Heart left ventricle (tissue), 16 donors: ENCODE results near the gene UBE2C. TPM values are rescaled to one million over a fixed set of nuclear protein-coding genes. Genes with fewer than 3 reads are reported as not detected.
A peak's percentile ranks its signal among the peaks of the same experiment; 100 is the strongest.

Experiments
- ATAC-seq, 4 donors: fragments of 200-7000 bp; cut with Tn5 transposase; one replicate each; pipeline ENCODE4 v1.9.1; 2020 to 2022; ENCODE audit warnings: moderate library complexity in 4 of 4, mild to moderate bottlenecking in 3 of 4, moderate number of reproducible peaks in 1 of 4
- DNase-seq, 5 donors: peaks; one replicate each; pipeline ENCODE4 v3.0.0-alpha.2; 2020
- H3K27ac ChIP-seq, 12 donors: fragments of 200-600 bp; sonication (generic) in 4 of 12; one replicate each; pipeline versions ENCODE4 v1.5.0 to v1.8.0; 2016 to 2022; ENCODE audit warnings: mild to moderate bottlenecking in 2 of 12
- H3K27me3 ChIP-seq, 9 donors: fragments of 200-600 bp; sonication (generic) in 2 of 9; one replicate each; pipeline versions ENCODE4 v1.5.1 to v1.8.0; 2016 to 2022; ENCODE audit warnings: mild to moderate bottlenecking in 3 of 9
- H3K36me3 ChIP-seq, 9 donors: fragments of 200-600 bp; sonication (generic) in 2 of 9; one replicate each; pipeline versions ENCODE4 v1.5.0 to v1.8.0; 2018 to 2022; ENCODE audit warnings: mild to moderate bottlenecking in 2 of 9
- H3K4me1 ChIP-seq, 12 donors: fragments of 200-600 bp; sonication (generic) in 4 of 12; one replicate each; pipeline versions ENCODE4 v1.5.0 to v1.8.0; 2016 to 2022; ENCODE audit warnings: mild to moderate bottlenecking in 3 of 12
- H3K4me3 ChIP-seq, 12 donors: fragments of 200-600 bp; sonication (generic) in 4 of 12; one replicate each; pipeline versions ENCODE4 v1.5.0 to v1.8.0; 2017 to 2022; ENCODE audit warnings: mild to moderate bottlenecking in 9 of 12, moderate library complexity in 4 of 12
- H3K9me3 ChIP-seq, 12 donors: fragments of 200-600 bp; sonication (generic) in 4 of 12; one replicate each; pipeline versions ENCODE4 v1.5.0 to v1.8.0; 2016 to 2022; ENCODE audit warnings: mild to moderate bottlenecking in 1 of 12
- POLR2A ChIP-seq, 2 donors: fragments of 450-650 bp; IDR thresholded peaks; one replicate each; pipeline ENCODE4 v1.6.1; 2017; ENCODE audit warnings: antibody characterized with exemption in 2 of 2, mild to moderate bottlenecking in 2 of 2, moderate library complexity in 2 of 2
- WGBS, 4 donors: extraction: QIAGEN DNeasy Blood & Tissue Kit in 2 of 4; methylation state at CpG; one replicate each; pipeline versions ENCODE4 v1.1.5 to v1.1.7; 2013 to 2018; 5-methylcytosine and 5-hydroxymethylcytosine counted together
- intact Hi-C, 10 donors: fragments of 100-400 bp; cut with DNase I; formaldehyde crosslinking; loops; one replicate each; pipeline versions ENCODE4 v1.11.1 to v1.14.2; 2022
- polyA plus RNA-seq, 2 donors: library from polyadenylated mRNA; stranded (reverse); fragments of 200-250 nt; gene quantifications; one replicate each; pipeline ENCODE4 v1.2.3, GENCODE V29; 2013
- total RNA-seq, 9 donors: library from RNA; depleted of rRNA in 2 of 9; stranded (reverse); fragments of >200 nt in 2 of 9; fragmentation: NEBNext Ultra II Directional in 3 of 9; extraction: Animal tissue kit (Norgen Biotek cat#: 25700) in 3 of 9; gene quantifications; one replicate each; pipeline versions ENCODE4 v1.1.0 to v1.2.4, GENCODE V29; 2016 to 2023
- TF ChIP-seq, protein P1 (sequence below), 12 donors: fragments of 200-600 bp; sonication (generic) in 4 of 12; IDR thresholded peaks; one replicate each; pipeline versions ENCODE4 v1.5.0 to v1.8.0; 2018 to 2022; ENCODE audit warnings: antibody characterized with exemption in 12 of 12, mild to moderate bottlenecking in 5 of 12
- donor health status: ischemic (EF 13 %, LVEDD 7.1; RV severe dilation, severe dysfunction).
- donor health status: healthy with polysubstance abuse.
- donor health status: DM: no; HTN: yes; CAD: no.
- donor health status: DM: no; HTN: no; CAD: no.
- donor health status: ischemic (EF 25% LVEDD 6.9; RV normal size, moderate dysfunction).
- donor health status: ischemic (EF 25% LVEDD 5.7; RV mildly dilated, moderate dysfunction).
- donor health status: healthy.
- donor health status: DM: yes; HTN: yes; CAD: no.
- donor health status: ischemic (EF 35%, LVEDD 5.7; RV mildly dilated, moderate dysfunction).
- donor health status: nonischemic (EF 11% LVEDD 7.7; RV severe dilation, severe dysfunction).
- donor health status: DM: yes; HTN: yes; CAD: no.
- donor health status: PGD.
- donor health status: ischemic (EF 29% LVEDD 5.4; RV normal size, mild dysfunction).
- donor health status: nonischemic (EF 23%, LVEDD 6.1; RV moderate dilation, normal function).

The UBE2C gene
- total and polyA plus RNA-seq, 11 donors: 0.32 to 16.9 (median 1.5) TPM; not detected in 5

DNA sequence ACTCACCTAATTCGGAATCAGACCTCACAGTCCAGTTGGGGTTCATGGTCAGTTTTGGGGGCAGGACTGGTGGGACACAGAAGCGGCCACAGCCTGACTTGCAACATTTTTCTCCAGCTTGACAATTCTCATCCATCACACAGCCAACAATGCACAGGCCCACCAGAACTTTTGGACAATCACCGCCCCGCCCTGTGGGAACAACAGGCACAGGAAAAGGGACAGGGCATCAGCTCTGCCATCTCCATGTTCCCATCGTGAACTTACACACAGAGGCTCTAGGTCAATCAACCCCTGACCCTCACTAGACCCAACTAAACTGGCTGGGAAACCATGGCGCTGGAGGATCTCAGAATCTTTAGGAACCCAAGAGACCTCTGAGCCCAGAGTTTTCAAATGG, 37.0 kb upstream of the UBE2C start:
- H3K9me3 ChIP-seq: no peaks in the 10 kb centered on the region
- H3K27ac ChIP-seq: no peak overlapping the region
- peaks cover 0 to 28% (median 9%) of the 10 kb centered on the region in 12 donors for H3K4me1 ChIP-seq
- peaks cover 0 to 3% (median 0%) of the 10 kb centered on the region in 9 donors for H3K27me3 ChIP-seq
- TF ChIP-seq POLR2A (IDR thresholded peaks at IDR 0.05): no peak
- TF ChIP-seq, protein P1, sequence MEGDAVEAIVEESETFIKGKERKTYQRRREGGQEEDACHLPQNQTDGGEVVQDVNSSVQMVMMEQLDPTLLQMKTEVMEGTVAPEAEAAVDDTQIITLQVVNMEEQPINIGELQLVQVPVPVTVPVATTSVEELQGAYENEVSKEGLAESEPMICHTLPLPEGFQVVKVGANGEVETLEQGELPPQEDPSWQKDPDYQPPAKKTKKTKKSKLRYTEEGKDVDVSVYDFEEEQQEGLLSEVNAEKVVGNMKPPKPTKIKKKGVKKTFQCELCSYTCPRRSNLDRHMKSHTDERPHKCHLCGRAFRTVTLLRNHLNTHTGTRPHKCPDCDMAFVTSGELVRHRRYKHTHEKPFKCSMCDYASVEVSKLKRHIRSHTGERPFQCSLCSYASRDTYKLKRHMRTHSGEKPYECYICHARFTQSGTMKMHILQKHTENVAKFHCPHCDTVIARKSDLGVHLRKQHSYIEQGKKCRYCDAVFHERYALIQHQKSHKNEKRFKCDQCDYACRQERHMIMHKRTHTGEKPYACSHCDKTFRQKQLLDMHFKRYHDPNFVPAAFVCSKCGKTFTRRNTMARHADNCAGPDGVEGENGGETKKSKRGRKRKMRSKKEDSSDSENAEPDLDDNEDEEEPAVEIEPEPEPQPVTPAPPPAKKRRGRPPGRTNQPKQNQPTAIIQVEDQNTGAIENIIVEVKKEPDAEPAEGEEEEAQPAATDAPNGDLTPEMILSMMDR (IDR thresholded peaks at IDR 0.05): no peak
- H3K36me3 ChIP-seq: no peaks in the 10 kb centered on the region
- ATAC-seq (no peak), DNase-seq (no peak)
- WGBS, 4 donors: 84 to 96% (median 93%) methylated on average over 5 to 6 of the region's 6 CpGs
- intact Hi-C loops: loop anchor here in 3 of 10 donors (10.0 kb wide), 3 partner anchors 311 to 331 kb away; partner anchors contain the start of gene WFDC2 (in 1 of the 3)
- H3K4me3 ChIP-seq: no peak overlapping the region

DNA sequence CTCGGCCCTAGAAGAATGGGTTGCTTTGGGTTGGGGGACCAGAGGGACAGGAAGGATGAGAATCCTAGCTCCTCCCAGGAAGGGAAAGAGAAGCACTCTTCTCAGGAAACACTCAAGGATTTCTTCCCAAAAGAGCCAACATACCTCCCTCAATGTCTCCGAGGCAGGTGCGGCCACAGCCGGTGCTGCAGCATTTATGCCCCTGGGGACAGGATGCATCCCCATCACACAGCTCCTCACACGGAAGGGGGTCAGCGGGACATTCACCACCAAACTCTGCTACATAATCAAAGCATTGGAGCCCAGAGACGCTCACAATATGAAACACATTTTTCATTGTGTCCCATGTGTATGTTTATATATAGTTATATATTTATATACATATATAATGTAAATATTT, 35.5 kb upstream of the UBE2C start:
- H3K36me3 ChIP-seq: no peaks in the 10 kb centered on the region
- ATAC-seq (no peak), DNase-seq (no peak)
- H3K4me3 ChIP-seq: no peak overlapping the region
- H3K27ac ChIP-seq: peak overlapping the region in 1 of 12 donors; percentile 89
- peaks cover 0 to 3% (median 0%) of the 10 kb centered on the region in 9 donors for H3K27me3 ChIP-seq
- no peaks in the 10 kb centered on the region for H3K9me3 ChIP-seq
- H3K4me1 ChIP-seq: peaks cover 0 to 31% (median 0%) of the 10 kb centered on the region in 12 donors
- 70 to 71% (median 70%) methylated on average over 7 of the region's 7 CpGs for WGBS, 4 donors
- intact Hi-C loops: loop anchor here in 3 of 10 donors (10.0 kb wide), 3 partner anchors 312 to 332 kb away; partner anchors contain the start of gene WFDC2 (in 1 of the 3)
- TF ChIP-seq, protein P1 (IDR thresholded peaks at IDR 0.05): no peak
- TF ChIP-seq POLR2A (IDR thresholded peaks at IDR 0.05): no peak

DNA sequence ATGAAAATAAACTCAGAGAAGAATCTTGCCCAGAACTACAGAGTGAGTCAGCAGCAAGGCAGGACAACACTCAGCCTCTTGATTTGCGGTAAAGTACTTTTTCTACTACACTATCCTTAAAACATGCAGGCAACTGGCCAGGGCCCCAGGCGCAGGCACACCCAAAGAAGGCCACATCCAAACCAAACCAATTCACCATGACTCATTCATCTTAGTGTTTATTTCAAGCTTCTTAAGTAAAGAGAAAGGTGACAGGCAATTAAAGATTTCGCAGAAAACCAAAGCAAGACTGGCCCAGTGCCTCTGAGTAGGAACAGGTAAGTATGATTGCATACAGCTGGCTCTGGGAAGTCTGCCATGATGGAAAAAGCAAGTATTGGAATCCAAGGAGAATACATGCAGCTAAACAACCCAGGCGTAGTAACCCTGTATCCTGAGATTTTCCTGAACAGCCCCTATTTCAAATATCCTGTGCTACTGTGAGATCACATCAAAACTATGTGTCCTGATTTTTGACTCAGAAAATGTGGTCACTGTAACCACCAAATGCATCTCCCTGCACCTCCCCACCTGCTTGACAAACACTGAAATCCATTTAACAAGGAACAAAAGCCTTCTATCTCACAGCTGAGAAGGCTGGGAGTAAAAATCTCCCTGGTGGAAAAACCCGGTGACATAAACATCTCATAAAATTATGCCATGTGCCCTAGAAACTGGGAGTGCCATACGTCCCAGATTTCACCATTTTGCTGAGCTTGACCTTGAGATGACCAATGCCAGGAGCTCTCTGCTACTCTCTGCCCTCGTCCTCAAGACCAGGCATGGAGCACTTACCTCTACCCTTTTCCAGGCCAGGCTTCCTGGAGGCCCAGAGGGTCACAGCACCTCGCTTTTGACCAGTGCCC, 33.2 kb upstream of the UBE2C start:
- Histone ChIP-seq H3K27ac (peak overlapping the region in 10 of 12 donors; percentile 9 to 89 (median 64)), H3K4me3 (no peak overlapping the region), H3K36me3 (no peaks in the 10 kb centered on the region), H3K9me3 (no peaks in the 10 kb centered on the region), H3K4me1 (peaks cover 0 to 33% (median 3%) of the 10 kb centered on the region in 12 donors), H3K27me3 (peaks cover 0 to under 1% (median 0%) of the 10 kb centered on the region in 9 donors)
- DNase-seq (peak; percentile 62 to 81 (median 70)), ATAC-seq (peak; percentile 48 to 90 (median 88))
- no peak for TF ChIP-seq POLR2A (IDR thresholded peaks at IDR 0.05)
- intact Hi-C loops: loop anchor here in 3 of 10 donors (10.0 kb wide), 3 partner anchors 314 to 334 kb away; partner anchors contain the start of gene WFDC2 (in 1 of the 3)
- 74 to 80% (median 76%) methylated on average over 8 of the region's 8 CpGs for WGBS, 4 donors

DNA sequence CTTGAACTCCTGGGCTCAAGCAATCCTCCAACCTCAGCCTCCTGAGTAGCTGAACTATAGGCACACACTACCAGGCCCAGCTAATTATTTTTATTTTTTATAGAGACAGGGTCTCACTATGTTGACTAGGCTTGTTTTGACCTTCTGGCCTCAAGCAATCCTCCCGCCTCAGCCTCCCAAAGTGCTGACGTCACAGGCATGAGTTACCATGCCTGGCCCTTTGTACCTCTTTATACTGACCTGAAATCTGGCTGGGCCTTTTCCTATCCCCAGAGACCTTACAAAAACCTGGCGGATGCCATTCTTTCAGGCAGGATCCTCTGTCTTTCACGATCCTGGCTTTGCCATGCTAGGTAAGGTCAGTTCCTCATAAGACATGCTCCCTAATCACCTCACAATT, 32.3 kb upstream of the UBE2C start:
- Histone ChIP-seq H3K36me3 (no peaks in the 10 kb centered on the region), H3K9me3 (no peaks in the 10 kb centered on the region), H3K27ac (peak overlapping the region in 6 of 12 donors; percentile 9 to 89 (median 72)), H3K27me3 (no peaks in the 10 kb centered on the region), H3K4me1 (peaks cover 0 to 33% (median 3%) of the 10 kb centered on the region in 12 donors), H3K4me3 (no peak overlapping the region)
- TF ChIP-seq, protein P1 (IDR thresholded peaks at IDR 0.05): no peak
- no peak for TF ChIP-seq POLR2A (IDR thresholded peaks at IDR 0.05)
- DNase-seq: no peak
- intact Hi-C loops: no loop called here
- WGBS, 4 donors: 81 to 94% (median 83%) methylated on average over 3 to 4 of the region's 4 CpGs
- no peak for ATAC-seq
